PFSK-1 (cell line): ENCODE results near the gene AKT2.

Experiments
- FOXP2 ChIP-seq: optimal IDR thresholded peaks from 2 replicates; pipeline ENCODE3; 2011; ENCODE audit warnings: borderline replicate concordance, control low read depth, inconsistent platforms; ENCODE audit not compliant: insufficient read depth; ENCODE audit errors: extremely low read length, extremely low read depth
- POLR2AphosphoS5 ChIP-seq: IDR thresholded peaks from 2 replicates; pipeline ENCODE4 v1.6.1; 2012; ENCODE audit warnings: low read depth, mild to moderate bottlenecking, control low read depth, low read length, moderate library complexity
- REST ChIP-seq, 2 experiments: IDR thresholded peaks; 2 replicates each; pipeline versions ENCODE4 v1.6.1 to v1.8.0; 2011 to 2012; ENCODE audit warnings: low read depth in 2 of 2, low read length in 2 of 2, control low read depth in 1 of 2, inconsistent platforms in 1 of 2, mild to moderate bottlenecking in 1 of 2, moderate library complexity in 1 of 2; ENCODE audit not compliant: insufficient read depth in 1 of 2
- SIN3A ChIP-seq: IDR thresholded peaks from 2 replicates; pipeline ENCODE4 v1.6.1; 2012; ENCODE audit warnings: mild to moderate bottlenecking, low read length, moderate library complexity, borderline replicate concordance; ENCODE audit not compliant: insufficient read depth
- TAF1 ChIP-seq: IDR thresholded peaks from 2 replicates; pipeline ENCODE4 v1.6.1; 2012; ENCODE audit warnings: low read length, control low read depth, borderline replicate concordance; ENCODE audit not compliant: insufficient read depth

Gene AKT2

GRCh38 chr19:40254714-40255418 lies 30.3 kb downstream of the AKT2 start:
- no peak for TF ChIP-seq REST (IDR thresholded peaks at IDR 0.05; ENCODE audit: insufficient read depth in 1 of 2, low read depth in 2 of 2, low read length in 2 of 2)

- no peak for TF ChIP-seq SIN3A
- no peak for TF ChIP-seq REST (IDR thresholded peaks at IDR 0.05; ENCODE audit: insufficient read depth in 1 of 2, low read depth in 2 of 2, low read length in 2 of 2)
- TF ChIP-seq POLR2AphosphoS5: no peak
- no peak for TF ChIP-seq TAF1
- no peak for TF ChIP-seq FOXP2
Measured at GRCh38 chr19:40253611-40254092, 31.5 kb downstream of the AKT2 start.

- TF ChIP-seq TAF1 (no peak), REST (IDR thresholded peaks at IDR 0.05; ENCODE audit: insufficient read depth in 1 of 2, low read depth in 2 of 2, low read length in 2 of 2) (no peak), POLR2AphosphoS5 (no peak), SIN3A (no peak), FOXP2 (no peak)
Measured at GRCh38 chr19:40252395-40252794, 32.8 kb downstream of the AKT2 start.

- TF ChIP-seq FOXP2 (no peak), REST (IDR thresholded peaks at IDR 0.05; ENCODE audit: insufficient read depth in 1 of 2, low read depth in 2 of 2, low read length in 2 of 2) (no peak), TAF1 (no peak), POLR2AphosphoS5 (no peak), SIN3A (no peak)
Measured at GRCh38 chr19:40251991-40252390, 33.2 kb downstream of the AKT2 start.

GRCh38 chr19:40251244-40251643 lies 33.9 kb downstream of the AKT2 start:
- TF ChIP-seq FOXP2 (no peak), TAF1 (no peak), POLR2AphosphoS5 (no peak), REST (IDR thresholded peaks at IDR 0.05; ENCODE audit: insufficient read depth in 1 of 2, low read depth in 2 of 2, low read length in 2 of 2) (no peak), SIN3A (no peak)
